Astrocyte of the hippocampus (primary cell): ENCODE data around the gene SLC16A8.
"Not testable (repeated sequence)": the region's sequence is repeated elsewhere in the genome, so short reads cannot be mapped to it uniquely, and the experiment has no call there.

Source experiments
- DNase-seq: peaks from one replicate; pipeline ENCODE4 v3.0.0; 2011; ENCODE audit warnings: low read depth, low spot score

SLC16A8 gene

DNA sequence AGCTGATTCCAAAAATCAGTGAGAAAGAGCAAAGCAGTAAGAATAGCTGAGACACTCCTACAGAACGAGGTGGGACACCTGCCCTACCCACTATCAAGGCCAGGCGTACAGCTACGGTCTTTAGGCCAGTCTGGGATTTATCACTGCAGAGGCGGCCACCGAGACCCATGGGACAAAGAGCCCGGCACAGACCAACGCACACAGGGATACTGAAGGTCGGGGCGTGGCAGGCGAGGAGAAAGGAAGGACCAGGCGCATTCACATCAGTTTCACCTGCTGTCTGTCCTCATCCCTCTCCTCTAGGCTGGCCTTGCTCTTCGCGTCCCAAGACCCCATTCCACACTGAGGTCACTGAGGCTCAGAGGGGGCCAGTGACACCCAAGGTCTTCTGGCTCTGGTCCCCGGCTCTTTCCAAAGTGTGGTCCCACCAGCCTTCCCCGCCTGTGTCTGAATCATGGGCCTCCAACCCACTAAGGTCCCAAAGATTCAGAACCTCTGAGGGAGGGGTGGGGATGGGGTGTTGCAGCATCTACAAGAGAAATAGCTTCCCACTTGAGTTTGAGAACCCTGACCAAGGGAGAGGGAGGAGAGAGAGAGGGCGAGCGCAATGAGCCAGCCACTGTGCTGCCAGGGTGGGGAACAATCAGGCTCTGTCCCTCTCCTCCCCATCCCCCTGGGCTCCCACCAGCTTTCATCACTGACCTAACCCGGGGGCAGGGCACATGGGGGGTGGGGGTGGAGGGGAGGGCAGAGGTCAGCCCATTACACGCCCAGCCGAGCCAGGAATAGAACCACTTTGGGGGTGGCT lies 34.0 kb downstream of the SLC16A8 start:
- DNase-seq: no peak

DNA sequence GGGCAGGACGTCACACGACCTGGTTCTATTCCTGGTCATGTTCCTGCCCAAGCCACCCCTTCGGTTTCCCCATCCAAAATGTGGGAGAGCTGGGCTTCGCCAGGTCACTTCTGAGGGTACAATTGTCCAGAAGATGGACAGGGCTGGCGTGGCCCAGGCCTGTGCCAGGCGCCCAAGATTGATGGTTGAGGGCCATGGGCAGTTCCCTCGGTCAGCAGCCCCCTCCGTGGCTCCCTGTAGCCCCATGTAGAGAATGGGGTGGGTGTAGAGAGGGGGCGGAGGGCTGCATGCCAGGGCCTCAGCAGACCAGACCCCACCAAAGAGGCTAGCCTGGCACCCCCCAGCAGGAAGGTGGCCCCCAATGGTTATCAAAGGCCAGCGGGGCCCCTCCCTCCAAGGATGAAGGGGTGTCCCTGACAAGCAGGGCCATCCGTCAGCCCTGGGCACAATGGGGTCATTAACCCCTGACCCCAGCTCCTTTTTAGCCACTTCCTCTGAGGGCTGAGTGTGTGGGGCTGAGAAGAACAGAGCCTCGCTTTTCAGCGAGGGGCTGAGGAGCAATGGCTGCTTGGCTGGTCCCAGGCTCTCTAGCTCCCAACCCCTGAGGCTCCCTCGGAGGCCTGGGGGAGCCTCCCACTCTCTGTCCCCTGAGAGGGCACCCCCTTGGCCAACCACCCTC lies 37.8 kb downstream of the SLC16A8 start:
- no peak for DNase-seq

DNA sequence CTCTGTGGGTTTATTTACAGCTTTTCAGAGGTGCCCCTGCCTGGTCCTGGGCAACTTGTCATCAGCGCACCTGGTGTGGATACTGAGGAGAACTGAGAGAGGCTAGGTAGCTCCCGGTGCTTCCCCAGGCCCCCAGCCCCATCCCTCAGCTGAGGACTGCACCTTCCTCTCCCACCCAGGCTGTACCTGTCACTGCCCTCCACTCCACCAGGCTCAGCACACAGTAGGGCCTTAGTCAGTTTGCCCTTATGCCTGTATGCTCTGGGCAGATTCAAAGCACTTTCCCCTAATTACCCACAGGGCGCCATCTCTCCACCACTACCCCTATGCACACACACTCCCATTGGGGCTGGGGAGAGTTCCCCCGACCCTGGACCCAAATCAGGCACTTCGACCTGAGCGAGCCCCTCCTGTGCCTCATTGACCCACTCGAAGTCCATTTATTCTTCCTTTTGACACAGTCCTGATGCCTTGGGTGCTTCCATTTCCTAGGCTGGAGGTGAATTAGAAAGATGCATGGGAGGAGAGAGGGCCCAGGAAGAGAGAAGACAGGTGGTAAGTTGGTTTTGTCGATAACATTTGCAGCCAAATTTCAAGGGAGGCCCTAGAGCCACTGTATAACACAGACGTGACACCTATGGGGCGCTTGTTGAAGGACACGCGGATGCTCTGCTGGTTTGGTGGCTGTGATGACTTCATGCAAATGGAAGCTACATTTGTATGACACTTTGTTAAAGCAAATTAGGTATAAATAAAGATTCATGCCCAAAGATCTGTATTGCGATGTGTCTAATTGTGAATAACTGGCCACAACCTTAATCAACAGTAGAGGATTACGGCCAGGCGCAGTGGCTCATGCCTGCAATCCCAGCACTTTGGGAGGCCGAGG lies 40.6 kb downstream of the SLC16A8 start:
- DNase-seq: no peak

DNA sequence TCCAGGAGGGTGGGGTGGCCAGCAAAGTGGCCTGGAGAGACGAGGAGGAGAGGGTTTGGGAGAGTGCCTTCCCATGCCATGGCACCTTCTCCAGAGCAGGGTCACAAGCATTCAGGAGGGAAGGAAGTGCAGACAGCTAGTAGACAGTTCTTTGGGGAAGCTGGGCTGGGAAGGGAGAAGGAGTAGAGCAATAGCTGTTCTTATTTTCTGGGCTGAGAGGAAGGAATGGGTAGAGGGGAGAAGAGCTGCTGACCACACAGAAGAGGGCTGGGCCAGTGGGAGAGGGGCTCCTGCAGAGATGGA lies 41.5 kb downstream of the SLC16A8 start:
- no peak for DNase-seq

DNA sequence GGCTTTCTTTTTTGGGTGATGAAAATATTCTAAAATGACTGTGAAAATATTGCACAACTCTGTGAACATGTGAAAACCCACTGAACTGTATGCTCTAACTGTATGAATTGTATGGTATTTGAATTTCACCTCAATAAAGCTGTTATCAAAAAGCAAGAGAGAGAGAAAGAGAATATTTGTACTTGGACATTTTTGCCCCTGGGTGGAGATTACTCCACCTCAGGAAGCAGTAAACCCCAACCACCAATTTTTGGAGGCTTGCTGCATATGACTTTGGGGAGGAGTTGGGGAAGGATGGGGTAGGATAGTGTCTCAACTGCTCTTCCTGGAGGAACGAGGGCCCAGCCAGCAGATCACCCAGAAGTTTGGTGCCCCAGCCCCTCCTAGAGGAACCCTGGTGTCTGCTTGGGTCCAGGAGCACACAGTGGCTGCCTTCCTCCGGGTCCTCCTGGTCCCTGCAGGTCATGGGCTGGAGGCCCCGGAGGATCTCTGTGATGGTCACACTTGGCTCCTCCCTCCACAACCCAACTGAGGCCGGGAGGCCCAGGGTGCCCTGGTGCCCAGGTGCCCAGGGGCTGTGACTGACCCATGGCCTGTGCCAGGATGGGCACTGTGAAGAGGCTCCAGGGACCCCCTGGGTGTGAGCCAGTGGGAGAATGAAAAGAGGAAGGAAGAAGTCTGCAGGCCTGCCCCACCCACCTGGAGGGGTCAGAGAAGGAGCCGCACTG lies 42.1 kb downstream of the SLC16A8 start:
- DNase-seq: no peak

DNA sequence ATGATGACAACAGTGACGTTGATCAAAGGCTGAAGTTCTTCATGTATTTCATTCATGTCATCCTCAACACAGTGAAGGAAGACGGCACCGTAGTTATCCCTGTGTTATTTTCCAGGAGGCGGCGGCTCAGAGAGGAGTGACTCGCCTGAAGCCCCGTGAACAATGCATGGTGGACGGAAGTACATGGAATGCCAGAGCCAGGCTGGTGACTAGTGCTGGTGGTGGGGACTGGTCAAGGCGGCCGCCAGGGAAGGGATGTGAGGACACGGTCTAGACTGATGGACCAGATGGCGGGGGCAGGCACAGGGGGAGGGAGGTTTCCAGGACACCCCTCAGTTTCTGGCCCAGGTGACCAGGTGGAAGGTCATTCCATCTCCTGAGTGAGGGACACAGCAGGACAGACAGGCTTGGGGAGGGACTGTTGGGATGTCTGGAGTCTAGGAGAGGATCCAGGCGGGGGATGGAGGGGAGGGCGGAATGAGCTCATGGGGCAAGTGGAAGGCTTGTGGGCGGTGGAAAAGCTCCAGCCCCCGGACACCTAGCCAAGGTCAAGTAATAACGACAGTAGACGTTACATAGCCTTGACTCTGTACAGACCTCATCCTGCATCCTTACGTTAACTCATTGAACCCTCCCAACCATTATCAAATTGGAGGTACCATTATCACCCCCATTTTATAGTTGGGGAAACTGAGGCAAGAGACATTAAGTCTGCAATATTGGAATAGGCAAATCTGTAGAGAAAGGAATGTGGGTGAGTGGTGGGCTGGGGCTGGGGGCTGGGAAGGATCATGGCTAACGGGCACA lies 42.8 kb downstream of the SLC16A8 start:
- DNase-seq: peak; percentile 40

DNA sequence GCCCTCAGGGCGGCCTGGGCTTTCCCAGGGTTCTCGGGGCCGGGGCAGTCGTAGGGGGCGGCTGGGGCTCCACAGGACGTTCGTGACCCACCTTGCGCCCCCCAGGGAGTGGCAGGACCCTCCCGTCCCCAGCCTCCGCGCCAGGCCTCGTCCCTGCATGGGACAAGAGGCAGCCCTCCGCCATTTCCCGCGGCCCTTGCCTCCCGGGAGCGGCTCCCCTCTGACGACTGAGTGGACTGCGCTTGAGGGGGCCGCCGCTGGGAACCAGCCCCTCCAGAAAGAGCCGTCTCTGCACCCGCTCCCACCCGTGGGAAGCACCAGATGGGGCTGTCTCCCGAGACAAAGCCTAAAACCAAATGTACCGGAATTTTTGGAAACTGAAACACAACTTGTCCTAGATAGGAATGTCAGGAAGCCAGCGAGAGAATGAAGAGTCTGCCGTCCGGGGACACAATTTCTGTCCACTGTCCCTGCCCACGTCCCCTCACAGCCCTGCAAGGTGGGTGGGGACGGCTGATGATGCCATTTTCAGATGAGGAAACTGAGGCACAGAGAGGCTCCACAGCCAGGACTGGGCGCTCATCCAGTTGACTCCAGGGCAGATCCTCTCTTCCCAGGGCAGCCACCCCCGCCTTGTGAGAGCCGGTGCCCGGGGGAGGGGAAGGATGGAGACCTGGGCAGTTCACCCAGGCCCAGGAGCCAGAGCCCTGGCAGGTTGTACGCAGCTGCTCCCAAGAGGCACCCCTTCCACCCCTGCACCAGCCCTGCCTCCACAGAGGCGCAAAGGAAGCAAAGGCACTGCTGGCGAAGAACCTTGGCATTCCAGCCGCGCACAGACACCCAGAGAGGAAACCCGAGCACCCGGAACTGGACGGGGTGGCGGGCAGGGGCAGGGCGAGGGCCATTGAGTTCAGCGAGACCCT lies 44.8 kb downstream of the SLC16A8 start:
- no peak for DNase-seq

DNA sequence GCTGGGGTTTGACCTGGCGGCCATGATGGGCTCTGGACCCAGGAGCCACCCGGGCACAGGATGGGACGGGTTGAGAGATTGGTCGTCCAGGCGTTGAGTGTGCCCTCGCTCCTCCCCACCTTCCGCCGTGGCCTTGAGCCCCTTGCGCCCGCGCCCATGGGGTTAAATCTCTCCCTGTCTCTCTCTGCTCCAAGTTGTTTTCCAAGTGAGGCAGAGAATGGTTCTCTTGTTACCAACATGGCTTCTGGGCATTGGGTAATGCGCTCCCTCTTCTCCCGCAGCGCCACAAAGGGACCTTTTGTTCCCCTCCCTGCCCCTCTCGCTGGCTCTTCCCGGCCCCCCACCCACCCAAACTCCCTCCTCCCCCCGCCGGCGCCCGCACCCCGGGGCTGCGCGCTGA lies 45.6 kb downstream of the SLC16A8 start:
- DNase-seq: no peak

DNA sequence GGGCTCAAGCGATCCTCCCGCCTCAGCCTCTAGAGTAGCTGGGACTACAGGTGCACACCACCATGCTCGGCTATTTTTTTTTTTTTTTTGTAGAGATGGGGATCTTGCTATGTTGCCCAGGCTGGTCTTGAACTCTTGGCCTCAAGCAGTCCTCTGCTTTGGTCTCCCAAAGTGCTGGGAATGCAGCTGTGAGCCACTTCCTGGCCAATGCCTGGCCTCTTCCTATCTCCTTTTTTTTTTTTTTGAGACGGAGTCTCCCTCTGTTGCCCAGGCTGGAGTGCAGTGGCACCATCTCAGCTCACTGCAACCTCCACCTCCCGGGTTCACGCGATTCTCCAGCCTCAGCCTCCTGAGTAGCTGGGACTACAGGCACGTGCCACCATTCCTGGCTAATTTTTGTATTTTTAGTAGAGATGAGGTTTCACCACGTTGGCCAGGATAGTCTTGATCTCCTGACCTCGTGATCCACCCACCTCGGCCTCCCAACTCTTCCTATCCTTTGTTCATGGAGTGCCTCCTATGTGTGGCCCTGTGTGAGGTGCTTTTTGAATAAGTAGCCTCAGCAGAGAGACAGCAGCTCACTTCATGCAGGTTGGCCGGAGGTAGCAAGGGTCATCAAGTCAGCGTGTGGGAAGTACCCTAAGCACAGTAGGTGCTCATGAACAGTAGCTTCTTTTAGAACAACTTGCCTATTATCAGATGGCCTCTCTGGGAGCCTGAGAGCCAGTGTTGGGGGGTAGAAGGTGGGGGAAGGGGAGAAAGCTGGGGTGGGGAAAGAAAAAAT lies 46.4 kb downstream of the SLC16A8 start:
- not testable (repeated sequence) for DNase-seq

DNA sequence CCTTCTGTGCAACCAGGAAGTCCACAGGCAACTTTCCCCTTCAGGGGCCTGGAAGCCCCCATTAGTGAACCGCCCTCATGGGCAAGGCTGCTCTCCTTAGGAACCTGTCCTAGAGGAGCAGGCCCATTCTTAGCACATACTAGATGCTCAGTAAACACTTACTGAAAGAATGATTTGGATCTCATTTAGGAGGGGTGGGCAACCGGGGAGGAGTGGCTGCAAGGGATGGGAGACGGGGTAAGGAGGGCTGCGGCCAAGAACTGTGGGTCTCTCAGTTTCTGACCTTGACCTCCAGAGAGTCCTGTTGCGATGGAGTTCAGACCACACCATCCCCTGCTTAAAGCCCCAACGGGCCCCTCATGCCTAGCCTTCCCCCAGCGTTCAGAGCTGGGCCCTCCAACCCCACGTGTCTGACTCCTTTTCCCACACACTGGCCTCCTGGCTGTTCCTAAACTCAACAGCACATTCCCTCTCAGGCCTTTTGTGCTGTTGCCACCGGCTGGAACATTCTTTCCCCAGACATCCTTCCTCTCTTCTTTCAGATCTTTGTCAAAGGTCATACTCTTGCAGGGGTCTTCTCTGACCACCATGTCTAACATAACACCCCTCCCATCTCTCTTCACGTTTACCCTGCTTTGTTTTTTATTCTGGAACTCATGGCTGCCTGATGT lies 47.5 kb downstream of the SLC16A8 start:
- no peak for DNase-seq

DNA sequence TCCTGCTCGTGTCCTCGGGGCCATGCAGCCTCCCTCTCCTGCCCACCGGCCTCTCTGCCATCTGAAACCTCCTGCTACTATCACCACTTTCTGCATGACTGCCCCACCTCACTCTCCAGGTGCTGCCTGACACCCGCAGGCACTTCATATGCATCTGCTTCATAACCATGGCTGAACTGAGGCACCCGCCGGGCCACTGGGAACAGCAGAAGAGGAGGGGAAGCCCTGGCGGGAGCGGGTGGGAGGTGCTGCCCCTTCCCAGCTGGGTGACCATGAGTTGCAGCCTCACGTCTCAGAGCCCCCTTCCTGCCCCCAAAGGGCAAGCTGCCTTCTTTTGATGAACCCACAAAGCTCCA lies 48.5 kb downstream of the SLC16A8 start:
- DNase-seq: no peak

DNA sequence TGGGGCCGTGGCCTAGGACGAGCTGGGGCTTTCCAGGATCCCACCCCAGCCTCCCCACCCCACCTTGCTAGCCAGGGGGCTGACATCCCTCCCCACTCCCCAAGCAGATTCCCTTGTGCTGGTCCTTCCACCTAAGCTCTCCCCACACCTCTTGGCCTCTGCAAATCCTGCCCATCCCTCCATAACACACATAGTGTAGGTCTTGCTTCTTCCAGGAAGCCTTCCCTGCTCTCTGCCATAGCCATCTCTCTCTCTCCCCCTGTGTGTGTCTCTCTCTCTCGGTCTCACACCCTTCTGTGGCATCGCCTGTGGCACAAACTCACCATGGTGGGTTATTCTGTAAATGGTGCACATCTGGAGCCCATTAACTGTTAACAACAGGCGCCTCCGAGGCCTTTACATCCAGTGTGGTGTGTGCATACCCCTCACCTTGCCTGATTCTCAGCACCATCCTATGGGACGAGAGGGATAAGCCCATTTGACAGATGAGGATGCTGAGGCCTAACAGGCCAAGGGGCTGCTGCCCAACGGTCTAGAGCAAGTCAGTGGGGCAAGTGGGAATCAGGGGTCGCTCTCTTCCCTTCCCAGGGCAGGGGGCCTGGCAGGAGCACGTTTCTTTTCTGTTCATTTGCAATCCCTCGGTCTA lies 49.0 kb downstream of the SLC16A8 start:
- no peak for DNase-seq

DNA sequence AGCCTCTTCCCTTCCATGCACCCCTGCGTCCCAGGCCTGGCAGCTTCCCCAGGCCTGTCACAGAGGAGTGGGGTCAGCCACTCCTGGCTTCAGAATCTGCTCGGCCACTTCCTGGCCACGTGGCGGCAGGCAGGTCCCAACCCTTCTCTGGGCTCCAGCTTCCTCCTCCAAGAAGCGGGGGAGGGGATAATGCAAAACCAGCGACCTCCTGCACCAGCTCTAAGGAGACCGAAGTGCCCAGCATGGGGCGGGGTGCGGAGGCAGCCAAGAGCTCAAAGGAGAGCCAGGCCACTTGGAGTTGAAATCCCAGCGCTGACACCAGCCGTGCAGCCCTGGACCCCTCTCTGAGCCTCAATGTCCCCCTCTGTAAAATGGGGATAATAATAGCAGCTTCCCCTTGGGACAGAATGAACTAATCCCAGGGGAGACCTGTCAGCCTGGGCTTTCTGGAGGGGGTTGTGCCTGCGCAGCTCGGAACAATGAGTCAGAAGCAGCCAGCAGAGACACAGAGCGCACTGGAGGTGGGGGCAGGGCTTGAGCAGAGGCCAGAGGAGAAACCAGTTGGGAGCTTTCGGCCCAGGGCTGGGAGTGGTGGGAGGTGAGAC lies 49.6 kb downstream of the SLC16A8 start:
- peak; percentile 92 for DNase-seq

DNA sequence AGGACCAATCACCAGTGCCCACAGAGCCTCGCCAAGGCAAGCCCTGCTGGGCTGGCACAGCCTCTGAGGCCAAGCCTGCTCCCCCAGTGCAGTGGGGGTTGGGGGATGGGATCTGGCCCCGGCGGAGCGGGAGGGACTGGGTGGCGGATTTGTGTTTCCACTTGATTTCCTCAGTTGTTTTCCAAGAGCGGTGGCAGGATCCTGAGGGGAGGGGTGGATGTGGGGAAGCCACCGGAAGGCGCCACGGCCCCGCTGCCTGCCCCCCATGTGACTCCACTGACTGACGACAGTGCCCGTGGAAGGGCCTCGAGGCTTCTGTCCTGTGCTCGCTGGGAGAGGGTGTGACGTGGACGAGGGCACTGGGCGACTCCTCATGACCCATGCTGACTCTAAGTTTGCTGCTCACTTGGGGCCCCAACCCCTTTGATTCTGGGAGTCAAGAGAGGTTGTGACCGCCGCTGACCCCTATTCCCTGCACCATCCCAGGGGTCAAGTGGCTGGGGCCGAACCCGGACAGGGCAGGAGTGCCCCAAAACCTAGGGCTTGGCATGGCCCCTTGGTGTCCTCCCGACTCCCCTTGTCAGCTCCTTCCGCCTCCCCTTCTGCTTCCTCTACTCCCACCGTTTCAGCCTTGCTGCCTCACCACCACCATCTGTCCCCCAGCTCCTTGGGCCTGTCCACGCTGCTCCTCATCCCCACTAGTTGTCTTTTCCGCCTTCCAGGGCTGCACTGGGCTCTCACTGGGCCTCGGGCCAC lies 50.3 kb downstream of the SLC16A8 start:
- peak; percentile 46 for DNase-seq

DNA sequence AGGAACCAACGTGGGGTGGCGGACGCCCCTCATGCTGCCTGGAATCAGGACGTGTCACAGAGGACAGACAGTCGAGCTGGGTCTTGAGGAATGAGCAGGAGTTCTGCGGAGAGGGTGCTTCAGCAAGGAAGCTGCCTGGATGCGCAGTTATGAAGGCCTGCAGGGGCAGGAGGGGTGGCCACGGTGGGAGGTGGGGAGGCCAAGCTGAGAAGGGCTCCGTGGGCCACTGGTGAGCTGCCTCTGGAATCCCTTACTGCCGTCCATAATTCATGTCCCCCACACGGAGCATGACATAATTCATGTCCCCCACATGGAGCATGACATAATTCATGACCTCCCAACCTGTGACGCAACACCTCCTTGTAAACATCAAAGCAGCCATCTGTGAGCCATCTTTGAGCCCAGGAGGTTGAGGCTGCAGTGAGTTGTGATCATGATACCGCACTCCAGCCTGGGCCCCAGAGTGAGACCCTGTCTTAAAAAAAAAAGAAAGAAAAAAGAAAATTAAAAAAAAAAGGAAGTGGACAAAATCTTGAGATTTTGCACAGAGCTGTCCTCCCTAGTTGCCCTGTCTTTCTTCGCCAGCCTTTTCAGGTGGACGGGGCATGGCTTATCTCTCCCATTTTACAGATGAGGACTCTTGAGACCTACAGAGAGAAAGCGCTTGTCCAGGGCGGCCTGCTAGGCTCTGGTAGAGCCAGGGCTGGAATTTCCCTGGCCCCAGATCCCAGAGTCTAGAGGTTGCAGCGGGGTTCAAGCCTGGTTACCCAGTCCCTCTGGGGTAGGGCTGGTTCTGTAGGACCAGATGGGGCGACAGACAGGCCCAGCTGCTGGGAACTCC lies 51.1 kb downstream of the SLC16A8 start:
- peak; percentile 38 for DNase-seq

DNA sequence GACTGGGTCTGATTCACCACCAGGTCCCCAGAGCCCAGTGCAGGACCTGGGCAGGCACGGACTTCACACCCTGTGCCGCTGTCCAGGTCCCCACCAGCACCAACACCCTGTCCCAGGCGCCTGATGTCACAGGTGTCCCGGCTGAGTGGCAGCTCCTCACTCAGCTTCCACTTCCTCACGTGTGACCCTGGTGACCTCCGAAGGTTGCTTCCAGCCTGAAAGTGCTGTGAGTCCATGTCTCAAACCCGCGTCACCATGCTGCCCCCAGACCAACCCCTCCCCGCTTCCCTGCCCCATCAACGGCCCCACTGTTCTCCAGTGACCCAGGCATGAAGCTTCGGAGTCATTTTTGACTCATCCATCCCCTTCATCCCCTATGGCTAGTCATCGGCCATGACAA lies 52.5 kb downstream of the SLC16A8 start:
- no peak for DNase-seq
